ENCODE results near the gene ZNF33A.

- TF ChIP-seq CTCF (conservative IDR thresholded peaks at IDR 0.05; ENCODE audit: low read depth, low read length): no peak
- TF ChIP-seq EZH2 (IDR thresholded peaks at IDR 0.05; ENCODE audit: low read length, unreplicated experiment): no peak
- TF ChIP-seq EZH2phosphoT487 (IDR thresholded peaks at IDR 0.05; ENCODE audit: borderline replicate concordance, low read length): no peak
Observed at GRCh38 chr10:38003026-38003425, 7.4 kb upstream of the ZNF33A start.
